Osteocyte (in vitro differentiated cells): ENCODE measurements around the gene ST6GALNAC5. TPM values are rescaled to one million over a fixed set of nuclear protein-coding genes. Genes with fewer than 3 reads are reported as not detected.

Source experiments
- DNase-seq: peaks from one replicate; pipeline ENCODE4 v3.0.0; 2021; ENCODE audit warnings: mixed read lengths; ENCODE audit not compliant: unreplicated experiment; ENCODE audit errors: extremely low spot score
- H3K27ac Mint-ChIP-seq: one replicate; pipeline ENCODE4 v1.8.0; 2021; ENCODE audit warnings: mild to moderate bottlenecking, mixed read lengths; ENCODE audit not compliant: unreplicated experiment
- H3K27me3 Mint-ChIP-seq: one replicate; pipeline ENCODE4 v1.8.0; 2021; ENCODE audit warnings: mixed read lengths; ENCODE audit not compliant: unreplicated experiment
- H3K36me3 Mint-ChIP-seq: one replicate; pipeline ENCODE4 v1.8.0; 2021; ENCODE audit warnings: mixed read lengths; ENCODE audit not compliant: unreplicated experiment
- H3K4me1 Mint-ChIP-seq: one replicate; pipeline ENCODE4 v1.8.0; 2021; ENCODE audit warnings: mixed read lengths; ENCODE audit not compliant: unreplicated experiment
- H3K4me3 Mint-ChIP-seq: one replicate; pipeline ENCODE4 v1.8.0; 2021; ENCODE audit warnings: mild to moderate bottlenecking, moderate library complexity, mixed read lengths; ENCODE audit not compliant: unreplicated experiment
- H3K9me3 Mint-ChIP-seq: one replicate; pipeline ENCODE4 v1.8.0; 2021; ENCODE audit warnings: mixed read lengths; ENCODE audit not compliant: unreplicated experiment
- total RNA-seq: library from RNA; stranded (reverse); gene quantifications from 2 replicates; pipeline ENCODE4 v1.2.1, GENCODE V29; 2021
- TF ChIP-seq, protein P1 (sequence below): fragments of 200-600 bp; sonication (generic); IDR thresholded peaks from 2 replicates; pipeline ENCODE4 v1.5.0; 2021; ENCODE audit warnings: antibody characterized with exemption, mild to moderate bottlenecking, moderate library complexity

Gene ST6GALNAC5
- total RNA-seq, 1 donor from 2014 or later = 3.7 TPM

- Mint-ChIP-seq H3K9me3 (peaks cover 5% of the 10 kb centered on the region), H3K4me3 (no peak overlapping the region), H3K4me1 (peaks cover 12% of the 10 kb centered on the region), H3K27ac (no peak overlapping the region), H3K36me3 (no peaks in the 10 kb centered on the region), H3K27me3 (no peaks in the 10 kb centered on the region)
- DNase-seq = no peak
- TF ChIP-seq, protein P1, sequence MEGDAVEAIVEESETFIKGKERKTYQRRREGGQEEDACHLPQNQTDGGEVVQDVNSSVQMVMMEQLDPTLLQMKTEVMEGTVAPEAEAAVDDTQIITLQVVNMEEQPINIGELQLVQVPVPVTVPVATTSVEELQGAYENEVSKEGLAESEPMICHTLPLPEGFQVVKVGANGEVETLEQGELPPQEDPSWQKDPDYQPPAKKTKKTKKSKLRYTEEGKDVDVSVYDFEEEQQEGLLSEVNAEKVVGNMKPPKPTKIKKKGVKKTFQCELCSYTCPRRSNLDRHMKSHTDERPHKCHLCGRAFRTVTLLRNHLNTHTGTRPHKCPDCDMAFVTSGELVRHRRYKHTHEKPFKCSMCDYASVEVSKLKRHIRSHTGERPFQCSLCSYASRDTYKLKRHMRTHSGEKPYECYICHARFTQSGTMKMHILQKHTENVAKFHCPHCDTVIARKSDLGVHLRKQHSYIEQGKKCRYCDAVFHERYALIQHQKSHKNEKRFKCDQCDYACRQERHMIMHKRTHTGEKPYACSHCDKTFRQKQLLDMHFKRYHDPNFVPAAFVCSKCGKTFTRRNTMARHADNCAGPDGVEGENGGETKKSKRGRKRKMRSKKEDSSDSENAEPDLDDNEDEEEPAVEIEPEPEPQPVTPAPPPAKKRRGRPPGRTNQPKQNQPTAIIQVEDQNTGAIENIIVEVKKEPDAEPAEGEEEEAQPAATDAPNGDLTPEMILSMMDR = no peak
These were observed 32.1 kb upstream of the ST6GALNAC5 start for GRCh38 chr1:76835203-76835602.

- no peaks in the 10 kb centered on the region for H3K9me3 Mint-ChIP-seq
- no peak for DNase-seq
- H3K27me3 Mint-ChIP-seq = no peaks in the 10 kb centered on the region
- no peak overlapping the region for H3K27ac Mint-ChIP-seq
- TF ChIP-seq, protein P1 = no peak
- H3K36me3 Mint-ChIP-seq = no peaks in the 10 kb centered on the region
- H3K4me3 Mint-ChIP-seq = no peak overlapping the region
- no peaks in the 10 kb centered on the region for H3K4me1 Mint-ChIP-seq
These were observed 27.0 kb upstream of the ST6GALNAC5 start for GRCh38 chr1:76840278-76840677.

DNA sequence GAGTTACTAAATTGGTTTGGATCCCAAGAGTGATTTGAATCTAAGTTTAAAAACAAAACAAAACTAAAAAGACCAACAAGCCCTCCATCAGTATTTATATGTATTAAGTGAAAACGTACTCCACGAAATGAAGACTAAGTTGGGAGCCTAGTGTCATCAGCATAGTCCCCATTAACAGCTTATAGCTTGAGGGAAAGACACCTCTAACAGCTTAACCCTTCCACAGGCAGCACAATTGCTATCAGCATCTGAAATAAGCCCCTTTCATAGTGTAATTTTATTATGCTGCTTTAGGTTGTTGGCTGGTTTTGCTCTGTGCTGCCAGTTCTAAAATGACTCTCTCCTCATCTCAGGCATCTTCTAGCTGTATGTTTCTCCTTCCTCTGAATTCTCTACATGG, 25.8 kb upstream of the ST6GALNAC5 start:
- H3K27ac Mint-ChIP-seq = no peak overlapping the region
- no peak overlapping the region for H3K4me3 Mint-ChIP-seq
- TF ChIP-seq, protein P1 = no peak
- no peaks in the 10 kb centered on the region for H3K36me3 Mint-ChIP-seq
- no peaks in the 10 kb centered on the region for H3K9me3 Mint-ChIP-seq
- H3K27me3 Mint-ChIP-seq = no peaks in the 10 kb centered on the region
- no peaks in the 10 kb centered on the region for H3K4me1 Mint-ChIP-seq
- no peak for DNase-seq

- H3K9me3 Mint-ChIP-seq = peaks cover 11% of the 10 kb centered on the region
These were observed 23.3 kb upstream of the ST6GALNAC5 start for GRCh38 chr1:76843821-76844464.

GRCh38 chr1:76854255-76854654, 13.0 kb upstream of the ST6GALNAC5 start:
- Mint-ChIP-seq H3K36me3 (no peaks in the 10 kb centered on the region), H3K9me3 (no peaks in the 10 kb centered on the region), H3K27me3 (peaks cover 2% of the 10 kb centered on the region), H3K4me1 (no peaks in the 10 kb centered on the region), H3K4me3 (no peak overlapping the region), H3K27ac (no peak overlapping the region)
- DNase-seq = no peak
- TF ChIP-seq, protein P1 = no peak

More at GRCh38 chr1:76843821-76844464, 23.3 kb upstream of the ST6GALNAC5 start:
- no peak overlapping the region for H3K27ac Mint-ChIP-seq
- H3K4me1 Mint-ChIP-seq = no peaks in the 10 kb centered on the region
- no peaks in the 10 kb centered on the region for H3K27me3 Mint-ChIP-seq
- DNase-seq = no peak
- H3K36me3 Mint-ChIP-seq = no peaks in the 10 kb centered on the region
- no peak overlapping the region for H3K4me3 Mint-ChIP-seq
- TF ChIP-seq, protein P1 = no peak
